Germinal center (tissue), 1 donor: ENCODE data around the gene PI4KA.

Experiments
- DNase-seq: peaks from one replicate; pipeline ENCODE4 v3.0.0; 2012; ENCODE audit warnings: mixed read lengths, low spot score

Gene PI4KA

GRCh38 chr22:20792966-20793728, 65.5 kb downstream of the PI4KA start:
- no peak for DNase-seq

GRCh38 chr22:20792221-20792965, 66.2 kb downstream of the PI4KA start:
- DNase-seq = no peak

GRCh38 chr22:20788627-20789344, 69.8 kb downstream of the PI4KA start:
- no peak for DNase-seq

GRCh38 chr22:20787746-20788626, 70.6 kb downstream of the PI4KA start:
- DNase-seq = no peak

GRCh38 chr22:20787223-20787622, 71.4 kb downstream of the PI4KA start:
- no peak for DNase-seq

GRCh38 chr22:20786536-20786979, 72.1 kb downstream of the PI4KA start:
- DNase-seq = no peak

- DNase-seq = no peak
Observed at GRCh38 chr22:20786048-20786447, 72.6 kb downstream of the PI4KA start.

- no peak for DNase-seq
Observed at GRCh38 chr22:20785415-20785814, 73.2 kb downstream of the PI4KA start.

GRCh38 chr22:20783844-20784723, 74.5 kb downstream of the PI4KA start:
- DNase-seq = peak; percentile 69

- DNase-seq = no peak
Observed at GRCh38 chr22:20783300-20783673, 75.3 kb downstream of the PI4KA start.

- DNase-seq = no peak
Observed at GRCh38 chr22:20782596-20783299, 75.9 kb downstream of the PI4KA start.

GRCh38 chr22:20782083-20782482, 76.5 kb downstream of the PI4KA start:
- no peak for DNase-seq

- no peak for DNase-seq
Observed at GRCh38 chr22:20781272-20781990, 77.2 kb downstream of the PI4KA start.

GRCh38 chr22:20779818-20780158, 78.8 kb downstream of the PI4KA start:
- no peak for DNase-seq

GRCh38 chr22:20779014-20779817, 79.4 kb downstream of the PI4KA start:
- no peak for DNase-seq

GRCh38 chr22:20777420-20778177, 81.0 kb downstream of the PI4KA start:
- no peak for DNase-seq

- no peak for DNase-seq
Observed at GRCh38 chr22:20776624-20777405, 81.8 kb downstream of the PI4KA start.
